Osteoblast (primary cell): Measurements from ENCODE around the gene PTGES. TPM values are rescaled to one million over a fixed set of nuclear protein-coding genes. Genes with fewer than 3 reads are reported as not detected.

Experiments used
- DNase-seq: peaks from one replicate; pipeline ENCODE4 v3.0.0; 2011; ENCODE audit warnings: low spot score, mixed read lengths; ENCODE audit not compliant: insufficient read length; ENCODE audit errors: missing footprints
- H2AFZ ChIP-seq: 2 replicates; pipeline ENCODE4 v1.6.0; 2011; ENCODE audit warnings: mild to moderate bottlenecking, low read length
- H3K27ac ChIP-seq: 2 replicates; pipeline ENCODE4 v1.5.1; 2011; ENCODE audit warnings: mild to moderate bottlenecking, low read depth, low read length, moderate library complexity
- H3K27me3 ChIP-seq: 2 replicates; pipeline ENCODE4 v1.6.0; 2012; ENCODE audit warnings: mild to moderate bottlenecking, control low read depth, inconsistent platforms, low read length, moderate library complexity; ENCODE audit not compliant: insufficient read depth
- H3K36me3 ChIP-seq: 2 replicates; pipeline ENCODE4 v1.5.1; 2011; ENCODE audit warnings: mild to moderate bottlenecking, low read length, control low read depth, moderate library complexity; ENCODE audit not compliant: insufficient read depth
- H3K4me1 ChIP-seq: 2 replicates; pipeline ENCODE4 v1.5.1; 2011; ENCODE audit warnings: mild to moderate bottlenecking, low read length, control low read depth, moderate library complexity; ENCODE audit not compliant: insufficient read depth
- H3K4me2 ChIP-seq: 2 replicates; pipeline ENCODE4 v1.6.0; 2011; ENCODE audit warnings: mild to moderate bottlenecking, low read length; ENCODE audit not compliant: insufficient read depth
- H3K4me3 ChIP-seq: fragments of 200-600 bp; sonication (generic); 3 replicates; pipeline ENCODE4 v1.5.1; 2012; ENCODE audit warnings: mild to moderate bottlenecking, low read length, inconsistent platforms; ENCODE audit not compliant: insufficient read depth
- H3K79me2 ChIP-seq: 2 replicates; pipeline ENCODE4 v1.6.0; 2012; ENCODE audit warnings: mild to moderate bottlenecking, low read length, control low read depth, inconsistent platforms; ENCODE audit not compliant: insufficient read depth
- H3K9me3 ChIP-seq: 2 replicates; pipeline ENCODE4 v1.5.1; 2011; ENCODE audit warnings: low read depth, low read length, control low read depth
- H4K20me1 ChIP-seq: 2 replicates; pipeline ENCODE4 v1.6.0; 2012; ENCODE audit warnings: mild to moderate bottlenecking, low read length, control low read depth; ENCODE audit not compliant: insufficient read depth
- CTCF ChIP-seq: IDR thresholded peaks from 2 replicates; pipeline ENCODE4 v1.5.1; 2011; ENCODE audit warnings: mild to moderate bottlenecking, low read depth, low read length, moderate library complexity; ENCODE audit errors: extremely low read depth
- total RNA-seq: library from RNA; depleted of rRNA; stranded (reverse); fragments of >200 nt; gene quantifications from 2 replicates; pipeline ENCODE4 v1.2.3, GENCODE V29; 2012

Gene PTGES
- total RNA-seq, 1 donor = 70.9 TPM

- DNase-seq = peak; percentile 93
- H3K4me2 ChIP-seq = no peak overlapping the region
- H3K4me1 ChIP-seq = peaks cover 7% of the 10 kb centered on the region
- no peaks in the 10 kb centered on the region for H4K20me1 ChIP-seq
- H3K27me3 ChIP-seq = peaks cover 3% of the 10 kb centered on the region
- no peak overlapping the region for H2AFZ ChIP-seq
- peak; percentile 92 for TF ChIP-seq CTCF
- H3K9me3 ChIP-seq = no peaks in the 10 kb centered on the region
- H3K79me2 ChIP-seq = no peaks in the 10 kb centered on the region
- H3K4me3 ChIP-seq = no peak overlapping the region
- no peak overlapping the region for H3K27ac ChIP-seq
- H3K36me3 ChIP-seq = no peaks in the 10 kb centered on the region
Measured at GRCh38 chr9:129783516-129784361, 30.9 kb upstream of the PTGES start.

GRCh38 chr9:129781981-129782380 is 29.1 kb upstream of the PTGES start:
- Histone ChIP-seq H3K27ac (no peak overlapping the region), H4K20me1 (no peaks in the 10 kb centered on the region), H3K79me2 (no peaks in the 10 kb centered on the region), H3K27me3 (no peaks in the 10 kb centered on the region), H3K36me3 (no peaks in the 10 kb centered on the region), H3K9me3 (no peaks in the 10 kb centered on the region), H2AFZ (peak overlapping the region; percentile 41), H3K4me3 (no peak overlapping the region), H3K4me2 (no peak overlapping the region), H3K4me1 (peaks cover 15% of the 10 kb centered on the region)
- DNase-seq = peak; percentile 87
- no peak for TF ChIP-seq CTCF

- no peak for TF ChIP-seq CTCF
- Histone ChIP-seq H3K36me3 (no peaks in the 10 kb centered on the region), H3K4me3 (no peak overlapping the region), H3K79me2 (no peaks in the 10 kb centered on the region), H3K9me3 (no peaks in the 10 kb centered on the region), H3K27me3 (no peaks in the 10 kb centered on the region), H2AFZ (no peak overlapping the region), H3K4me2 (no peak overlapping the region), H3K4me1 (peaks cover 23% of the 10 kb centered on the region), H4K20me1 (no peaks in the 10 kb centered on the region), H3K27ac (no peak overlapping the region)
- DNase-seq = no peak
Measured at GRCh38 chr9:129781131-129781530, 28.3 kb upstream of the PTGES start.

GRCh38 chr9:129779560-129780190 is 26.8 kb upstream of the PTGES start:
- Histone ChIP-seq H3K79me2 (no peaks in the 10 kb centered on the region), H3K9me3 (no peaks in the 10 kb centered on the region), H3K4me2 (no peak overlapping the region), H2AFZ (no peak overlapping the region), H3K27ac (no peak overlapping the region), H3K4me1 (peaks cover 24% of the 10 kb centered on the region), H3K27me3 (no peaks in the 10 kb centered on the region), H3K4me3 (no peak overlapping the region), H4K20me1 (no peaks in the 10 kb centered on the region), H3K36me3 (no peaks in the 10 kb centered on the region)
- no peak for TF ChIP-seq CTCF
- DNase-seq = no peak
